Coronary artery (tissue), 2 donors: ENCODE results near the gene SBF1.

ENCODE experiments used
- DNase-seq: peaks from one replicate; pipeline ENCODE4 v3.0.0-alpha.2; 2017; ENCODE audit warnings: low spot score
- H3K27ac ChIP-seq, 2 donors: fragments of 200-600 bp; sonication (generic); one replicate each; pipeline ENCODE4 v1.5.1; 2016 to 2019
- H3K4me3 ChIP-seq: fragments of 200-600 bp; sonication (generic); 2 replicates; pipeline ENCODE4 v1.5.1; 2016; ENCODE audit warnings: mild to moderate bottlenecking, moderate library complexity
- TF ChIP-seq, protein P1 (sequence below): fragments of 200-600 bp; sonication (generic); IDR thresholded peaks from one replicate; pipeline ENCODE4 v1.5.1; 2019; ENCODE audit warnings: antibody characterized with exemption

Gene SBF1

DNA sequence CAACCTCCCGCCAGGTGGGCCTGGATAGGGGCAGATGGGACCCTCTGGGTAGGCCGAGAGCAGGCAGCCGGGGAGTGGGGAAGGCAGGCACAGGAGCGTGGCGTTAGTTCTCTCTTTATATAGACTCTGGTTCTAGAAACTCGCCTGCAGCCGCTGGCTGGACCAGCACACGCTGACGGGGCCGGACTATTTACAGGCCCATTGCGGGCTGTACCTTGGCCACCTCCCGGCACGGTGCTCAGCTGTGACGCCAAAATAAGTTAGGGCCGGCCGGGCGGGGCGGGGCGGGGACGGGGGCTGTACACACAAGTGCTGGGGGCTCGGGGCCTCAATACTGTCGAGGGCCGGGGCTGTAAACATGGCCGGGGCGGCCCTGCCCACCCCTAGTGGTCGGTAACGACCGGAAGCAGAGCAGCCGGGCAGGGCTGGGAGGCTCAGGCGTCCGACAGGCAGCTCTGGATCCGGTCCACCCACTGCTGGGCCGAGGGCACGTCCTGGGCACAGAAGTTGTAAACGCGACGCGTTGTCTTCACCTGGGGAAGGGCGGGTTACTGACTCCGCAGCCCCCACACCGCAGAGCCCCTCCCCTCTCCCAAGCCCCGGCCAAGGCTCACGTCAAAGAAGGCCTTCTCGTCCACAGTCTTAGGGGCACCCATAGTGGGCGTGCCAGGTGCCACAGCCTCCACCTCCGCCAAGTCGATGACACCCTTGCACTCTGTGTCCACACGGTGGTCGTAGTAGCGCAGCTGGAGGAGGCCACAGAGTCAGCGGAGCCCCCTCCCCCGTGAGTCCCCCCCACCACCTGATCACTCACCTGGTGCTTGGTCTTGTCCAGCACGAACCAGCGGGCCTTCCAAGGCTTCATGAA is 27.9 kb downstream of the SBF1 start:
- Histone ChIP-seq H3K27ac (no peak overlapping the region), H3K4me3 (no peak overlapping the region)
- TF ChIP-seq, protein P1, sequence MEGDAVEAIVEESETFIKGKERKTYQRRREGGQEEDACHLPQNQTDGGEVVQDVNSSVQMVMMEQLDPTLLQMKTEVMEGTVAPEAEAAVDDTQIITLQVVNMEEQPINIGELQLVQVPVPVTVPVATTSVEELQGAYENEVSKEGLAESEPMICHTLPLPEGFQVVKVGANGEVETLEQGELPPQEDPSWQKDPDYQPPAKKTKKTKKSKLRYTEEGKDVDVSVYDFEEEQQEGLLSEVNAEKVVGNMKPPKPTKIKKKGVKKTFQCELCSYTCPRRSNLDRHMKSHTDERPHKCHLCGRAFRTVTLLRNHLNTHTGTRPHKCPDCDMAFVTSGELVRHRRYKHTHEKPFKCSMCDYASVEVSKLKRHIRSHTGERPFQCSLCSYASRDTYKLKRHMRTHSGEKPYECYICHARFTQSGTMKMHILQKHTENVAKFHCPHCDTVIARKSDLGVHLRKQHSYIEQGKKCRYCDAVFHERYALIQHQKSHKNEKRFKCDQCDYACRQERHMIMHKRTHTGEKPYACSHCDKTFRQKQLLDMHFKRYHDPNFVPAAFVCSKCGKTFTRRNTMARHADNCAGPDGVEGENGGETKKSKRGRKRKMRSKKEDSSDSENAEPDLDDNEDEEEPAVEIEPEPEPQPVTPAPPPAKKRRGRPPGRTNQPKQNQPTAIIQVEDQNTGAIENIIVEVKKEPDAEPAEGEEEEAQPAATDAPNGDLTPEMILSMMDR: no peak
- no peak for DNase-seq

DNA sequence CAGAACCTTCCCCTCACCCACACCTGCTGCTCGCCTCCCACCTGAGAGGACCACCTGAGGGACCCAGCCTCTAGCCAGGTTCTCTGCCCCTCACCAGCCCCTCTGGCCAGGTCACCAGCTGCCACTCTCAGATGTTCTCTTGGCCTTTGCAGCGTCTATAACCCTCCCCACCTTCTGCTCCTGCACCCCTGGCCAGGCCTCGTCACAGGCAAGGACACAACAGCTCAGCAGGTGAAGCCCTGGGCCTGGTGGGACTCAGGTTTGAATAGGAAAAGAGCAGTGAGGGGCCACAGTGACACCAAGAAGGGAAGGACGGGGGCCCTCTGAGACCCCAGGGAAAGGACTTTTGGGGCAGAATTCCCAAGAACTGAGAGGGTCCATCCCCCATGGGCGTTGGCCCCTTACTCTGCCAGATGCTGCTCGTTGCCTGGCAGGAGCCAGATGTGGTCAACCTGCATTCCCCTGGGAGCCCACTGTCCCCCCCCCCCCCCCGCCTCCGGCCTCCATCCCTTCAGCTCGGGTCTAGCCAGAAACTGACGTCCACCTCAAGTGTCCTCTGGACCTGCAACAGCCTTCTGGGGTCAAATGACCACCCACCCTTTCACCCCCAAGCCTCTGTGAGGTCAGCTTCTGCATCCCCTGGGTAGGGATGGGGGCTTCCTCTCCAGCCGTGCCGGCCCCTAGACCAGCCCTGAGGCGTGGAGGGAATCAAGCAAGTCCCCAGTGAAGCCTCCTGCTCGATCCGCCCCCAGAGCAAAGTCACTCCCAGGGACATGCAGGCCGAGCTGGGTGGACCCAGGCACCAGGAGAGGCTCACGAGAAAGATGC is 28.7 kb downstream of the SBF1 start:
- peak overlapping the region in 1 of 2 donors; percentile 53 for H3K27ac ChIP-seq
- H3K4me3 ChIP-seq: no peak overlapping the region
- TF ChIP-seq, protein P1: no peak
- no peak for DNase-seq

DNA sequence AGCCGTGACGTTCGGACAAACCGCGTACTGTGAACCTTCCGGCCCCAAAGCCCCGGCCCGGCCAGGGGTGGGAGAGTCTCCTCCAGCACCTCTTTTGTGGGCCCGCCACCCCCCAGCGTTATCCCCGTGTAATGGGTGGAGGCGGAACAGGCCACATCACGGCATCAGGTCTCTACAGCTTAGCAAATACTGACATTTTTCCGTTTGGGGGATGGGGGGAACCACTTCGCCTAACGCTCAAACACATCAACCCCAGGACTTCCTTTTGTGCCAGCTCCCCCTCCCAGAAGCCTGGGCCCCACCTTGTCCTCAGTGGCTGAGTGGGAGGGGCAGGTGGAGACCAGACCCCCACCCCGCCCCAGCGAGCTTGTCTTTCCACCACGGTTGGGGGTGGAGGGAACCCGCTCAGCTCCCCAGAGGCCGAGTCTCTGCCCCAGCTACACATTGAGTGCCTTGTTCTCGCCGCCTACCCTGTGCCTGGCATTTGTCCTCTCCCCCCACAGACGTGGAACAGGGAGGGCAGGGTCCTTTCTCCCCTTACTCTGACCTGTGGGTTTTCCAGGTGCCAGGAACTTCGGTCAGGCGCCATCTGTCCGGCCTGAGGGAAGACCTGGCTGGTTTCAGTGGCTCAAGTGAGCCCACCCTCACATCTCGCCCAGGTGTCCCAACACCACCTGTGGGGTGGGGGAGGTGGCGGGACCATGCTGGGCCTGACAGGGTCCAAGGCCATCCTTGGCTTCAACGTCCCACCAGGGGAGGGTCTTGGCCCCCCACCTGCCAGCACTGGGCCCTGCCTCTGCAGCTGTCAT is 29.6 kb downstream of the SBF1 start:
- Histone ChIP-seq H3K27ac (peak overlapping the region in 1 of 2 donors; percentile 53), H3K4me3 (no peak overlapping the region)
- DNase-seq: no peak
- TF ChIP-seq, protein P1: no peak

GRCh38 chr22:50444663-50445062 is 30.2 kb downstream of the SBF1 start:
- no peak for DNase-seq
- TF ChIP-seq, protein P1: no peak
- Histone ChIP-seq H3K4me3 (no peak overlapping the region), H3K27ac (peak overlapping the region in 1 of 2 donors; percentile 53)

GRCh38 chr22:50443801-50444625 is 30.8 kb downstream of the SBF1 start:
- TF ChIP-seq, protein P1: no peak
- peak overlapping the region in 1 of 2 donors; percentile 44 for H3K27ac ChIP-seq
- no peak overlapping the region for H3K4me3 ChIP-seq
- no peak for DNase-seq

GRCh38 chr22:50443197-50443596 is 31.6 kb downstream of the SBF1 start:
- TF ChIP-seq, protein P1: no peak
- Histone ChIP-seq H3K4me3 (no peak overlapping the region), H3K27ac (no peak overlapping the region)
- no peak for DNase-seq
